Activated T-cell treated with anti-CD3 and anti-CD28 coated beads, Interleukin-2, amount 50 U/mL, for 1 hour (primary cell): Measurements from ENCODE around the gene CFAP68.
A peak's percentile ranks its signal among the peaks of the same experiment; 100 is the strongest.
"Not testable (repeated sequence)": the region's sequence is repeated elsewhere in the genome, so short reads cannot be mapped to it uniquely, and the experiment has no call there.

Source experiments
- DNase-seq: peaks from one replicate; pipeline ENCODE4 v3.0.0-alpha.2; 2020

Gene CFAP68

GRCh38 chr11:111918390-111919256, 39.3 kb downstream of the CFAP68 start, which contains the start of gene C11orf52:
C11orf52 (plus strand) TSS chr11:111918913; CDS start chr11:111918973, 60 bp downstream.
- DNase-seq, result no peak

GRCh38 chr11:111920908-111921307, 41.6 kb downstream of the CFAP68 start:
- no peak for DNase-seq

GRCh38 chr11:111921541-111922230, 42.3 kb downstream of the CFAP68 start:
- no peak for DNase-seq

GRCh38 chr11:111922803-111923202, 43.5 kb downstream of the CFAP68 start:
- no peak for DNase-seq

- no peak for DNase-seq
Observed at GRCh38 chr11:111923351-111923788, 44.0 kb downstream of the CFAP68 start.

- no peak for DNase-seq
Observed at GRCh38 chr11:111923951-111924350, 44.6 kb downstream of the CFAP68 start.

- no peak for DNase-seq
Observed at GRCh38 chr11:111925953-111926352, 46.6 kb downstream of the CFAP68 start.

- DNase-seq, result peak; percentile 99
Observed at GRCh38 chr11:111926505-111927391, 47.4 kb downstream of the CFAP68 start.

- no peak for DNase-seq
Observed at GRCh38 chr11:111930472-111930871, 51.1 kb downstream of the CFAP68 start.

- DNase-seq, result no peak
Observed at GRCh38 chr11:111932611-111932950, 53.2 kb downstream of the CFAP68 start.

GRCh38 chr11:111933176-111933575, 53.8 kb downstream of the CFAP68 start:
- not testable (repeated sequence) for DNase-seq

GRCh38 chr11:111933872-111934271, 54.5 kb downstream of the CFAP68 start:
- DNase-seq, result no peak

- no peak for DNase-seq
Observed at GRCh38 chr11:111934306-111934705, 55.0 kb downstream of the CFAP68 start.
